Measurements from ENCODE around the gene RUNX2.

RUNX2 gene

GRCh38 chr6:45462190-45463134 is 134.3 kb downstream of the RUNX2 start:
- TF ChIP-seq ZNF8 (CRISPR knock-in tag; IDR thresholded peaks at IDR 0.05) (no peak), ZNF565 (CRISPR knock-in tag; conservative IDR thresholded peaks at IDR 0.05; ENCODE audit: low read depth) (no peak), BACH2 (CRISPR knock-in tag; IDR thresholded peaks at IDR 0.05; ENCODE audit: borderline replicate concordance) (no peak), CSDC2 (CRISPR knock-in tag; IDR thresholded peaks at IDR 0.05) (no peak), ISL1 (CRISPR knock-in tag; IDR thresholded peaks at IDR 0.05) (no peak), SNAI2 (CRISPR knock-in tag; IDR thresholded peaks at IDR 0.05) (no peak), TOX (CRISPR knock-in tag; IDR thresholded peaks at IDR 0.05; ENCODE audit: borderline replicate concordance) (no peak), ZFP3 (CRISPR knock-in tag; IDR thresholded peaks at IDR 0.05) (no peak), PATZ1 (CRISPR knock-in tag; IDR thresholded peaks at IDR 0.05; ENCODE audit: borderline replicate concordance) (no peak), ARNTL (CRISPR knock-in tag; IDR thresholded peaks at IDR 0.05; ENCODE audit: borderline replicate concordance, low read depth) (no peak), ZFP30 (CRISPR knock-in tag; IDR thresholded peaks at IDR 0.05) (no peak)
- ATAC-seq, result peak; percentile 39; the same call in 1 of the 3 replicates

GRCh38 chr6:45464685-45465084 is 136.6 kb downstream of the RUNX2 start:
- no peak for ATAC-seq
- TF ChIP-seq, protein P1, sequence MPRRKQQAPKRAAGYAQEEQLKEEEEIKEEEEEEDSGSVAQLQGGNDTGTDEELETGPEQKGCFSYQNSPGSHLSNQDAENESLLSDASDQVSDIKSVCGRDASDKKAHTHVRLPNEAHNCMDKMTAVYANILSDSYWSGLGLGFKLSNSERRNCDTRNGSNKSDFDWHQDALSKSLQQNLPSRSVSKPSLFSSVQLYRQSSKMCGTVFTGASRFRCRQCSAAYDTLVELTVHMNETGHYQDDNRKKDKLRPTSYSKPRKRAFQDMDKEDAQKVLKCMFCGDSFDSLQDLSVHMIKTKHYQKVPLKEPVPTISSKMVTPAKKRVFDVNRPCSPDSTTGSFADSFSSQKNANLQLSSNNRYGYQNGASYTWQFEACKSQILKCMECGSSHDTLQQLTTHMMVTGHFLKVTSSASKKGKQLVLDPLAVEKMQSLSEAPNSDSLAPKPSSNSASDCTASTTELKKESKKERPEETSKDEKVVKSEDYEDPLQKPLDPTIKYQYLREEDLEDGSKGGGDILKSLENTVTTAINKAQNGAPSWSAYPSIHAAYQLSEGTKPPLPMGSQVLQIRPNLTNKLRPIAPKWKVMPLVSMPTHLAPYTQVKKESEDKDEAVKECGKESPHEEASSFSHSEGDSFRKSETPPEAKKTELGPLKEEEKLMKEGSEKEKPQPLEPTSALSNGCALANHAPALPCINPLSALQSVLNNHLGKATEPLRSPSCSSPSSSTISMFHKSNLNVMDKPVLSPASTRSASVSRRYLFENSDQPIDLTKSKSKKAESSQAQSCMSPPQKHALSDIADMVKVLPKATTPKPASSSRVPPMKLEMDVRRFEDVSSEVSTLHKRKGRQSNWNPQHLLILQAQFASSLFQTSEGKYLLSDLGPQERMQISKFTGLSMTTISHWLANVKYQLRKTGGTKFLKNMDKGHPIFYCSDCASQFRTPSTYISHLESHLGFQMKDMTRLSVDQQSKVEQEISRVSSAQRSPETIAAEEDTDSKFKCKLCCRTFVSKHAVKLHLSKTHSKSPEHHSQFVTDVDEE (CRISPR knock-in tag; IDR thresholded peaks at IDR 0.05), result no peak
- no peak for TF ChIP-seq ZFP30 (CRISPR knock-in tag; IDR thresholded peaks at IDR 0.05)
- no peak for TF ChIP-seq PPARA (CRISPR knock-in tag; IDR thresholded peaks at IDR 0.05; ENCODE audit: borderline replicate concordance)
- no peak for TF ChIP-seq ARNTL (CRISPR knock-in tag; IDR thresholded peaks at IDR 0.05; ENCODE audit: borderline replicate concordance, low read depth)
- no peak for TF ChIP-seq RARB (CRISPR knock-in tag; IDR thresholded peaks at IDR 0.05)
- TF ChIP-seq PATZ1 (CRISPR knock-in tag; IDR thresholded peaks at IDR 0.05; ENCODE audit: borderline replicate concordance), result no peak
- no peak for TF ChIP-seq OSR1 (CRISPR knock-in tag; IDR thresholded peaks at IDR 0.05)
- TF ChIP-seq BACH2 (CRISPR knock-in tag; IDR thresholded peaks at IDR 0.05; ENCODE audit: borderline replicate concordance), result no peak

- ATAC-seq, result no peak
- TF ChIP-seq ESRRG (CRISPR knock-in tag; IDR thresholded peaks at IDR 0.05), result no peak
- no peak for TF ChIP-seq ISL1 (CRISPR knock-in tag; IDR thresholded peaks at IDR 0.05)
- TF ChIP-seq ZNF70 (CRISPR knock-in tag; IDR thresholded peaks at IDR 0.05), result no peak
- TF ChIP-seq, protein P1 (CRISPR knock-in tag; IDR thresholded peaks at IDR 0.05), result no peak
- no peak for TF ChIP-seq OSR1 (CRISPR knock-in tag; IDR thresholded peaks at IDR 0.05)
- TF ChIP-seq ZC3H10 (CRISPR knock-in tag; IDR thresholded peaks at IDR 0.05), result no peak
- no peak for TF ChIP-seq TCF4 (CRISPR knock-in tag; IDR thresholded peaks at IDR 0.05; ENCODE audit: borderline replicate concordance)
- TF ChIP-seq ARNTL (CRISPR knock-in tag; IDR thresholded peaks at IDR 0.05; ENCODE audit: borderline replicate concordance, low read depth), result no peak
- TF ChIP-seq TOX (CRISPR knock-in tag; IDR thresholded peaks at IDR 0.05; ENCODE audit: borderline replicate concordance), result no peak
- TF ChIP-seq CSDC2 (CRISPR knock-in tag; IDR thresholded peaks at IDR 0.05), result no peak
- TF ChIP-seq ZFP30 (CRISPR knock-in tag; IDR thresholded peaks at IDR 0.05), result no peak
- TF ChIP-seq ZNF8 (CRISPR knock-in tag; IDR thresholded peaks at IDR 0.05), result no peak
- TF ChIP-seq SNAI2 (CRISPR knock-in tag; IDR thresholded peaks at IDR 0.05), result no peak
- TF ChIP-seq CREB5 (CRISPR knock-in tag; IDR thresholded peaks at IDR 0.05; ENCODE audit: low read depth), result no peak
- TF ChIP-seq, protein P2, sequence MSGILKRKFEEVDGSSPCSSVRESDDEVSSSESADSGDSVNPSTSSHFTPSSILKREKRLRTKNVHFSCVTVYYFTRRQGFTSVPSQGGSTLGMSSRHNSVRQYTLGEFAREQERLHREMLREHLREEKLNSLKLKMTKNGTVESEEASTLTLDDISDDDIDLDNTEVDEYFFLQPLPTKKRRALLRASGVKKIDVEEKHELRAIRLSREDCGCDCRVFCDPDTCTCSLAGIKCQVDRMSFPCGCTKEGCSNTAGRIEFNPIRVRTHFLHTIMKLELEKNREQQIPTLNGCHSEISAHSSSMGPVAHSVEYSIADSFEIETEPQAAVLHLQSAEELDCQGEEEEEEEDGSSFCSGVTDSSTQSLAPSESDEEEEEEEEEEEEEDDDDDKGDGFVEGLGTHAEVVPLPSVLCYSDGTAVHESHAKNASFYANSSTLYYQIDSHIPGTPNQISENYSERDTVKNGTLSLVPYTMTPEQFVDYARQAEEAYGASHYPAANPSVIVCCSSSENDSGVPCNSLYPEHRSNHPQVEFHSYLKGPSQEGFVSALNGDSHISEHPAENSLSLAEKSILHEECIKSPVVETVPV (CRISPR knock-in tag; IDR thresholded peaks at IDR 0.05), result no peak
Measured at GRCh38 chr6:45466686-45467085, 138.6 kb downstream of the RUNX2 start.
